Transverse colon (tissue), 4 donors: ENCODE results near the gene JPH3. TPM values are rescaled to one million over a fixed set of nuclear protein-coding genes. Genes with fewer than 3 reads are reported as not detected.

Experiments
- DNase-seq: peaks from one replicate; pipeline ENCODE4 v3.0.0-alpha.2; 2019
- H3K27ac ChIP-seq, 4 donors: fragments of 200-600 bp; sonication (generic); 2 replicates each; pipeline ENCODE4 v1.5.1; 2016 to 2018; ENCODE audit warnings: inconsistent platforms in 4 of 4
- H3K27me3 ChIP-seq: fragments of 200-600 bp; sonication (generic); 2 replicates; pipeline ENCODE4 v1.5.1; 2017; ENCODE audit warnings: inconsistent platforms
- H3K36me3 ChIP-seq, 4 donors: fragments of 200-600 bp; sonication (generic); 2 replicates each; pipeline ENCODE4 v1.5.1; 2017 to 2019; ENCODE audit warnings: inconsistent platforms in 4 of 4
- H3K4me1 ChIP-seq, 4 donors: fragments of 200-600 bp; sonication (generic); 2 replicates each; pipeline ENCODE4 v1.5.1; 2017 to 2020; ENCODE audit warnings: inconsistent platforms in 4 of 4
- H3K4me3 ChIP-seq, 4 donors: fragments of 200-600 bp; sonication (generic); 1 replicate in 1 of 4; 2 replicates in 3 of 4; pipeline versions ENCODE4 v1.5.1 to v1.6.1; 2017 to 2019; ENCODE audit warnings: inconsistent platforms in 4 of 4
- H3K9me3 ChIP-seq, 2 donors: fragments of 200-600 bp; sonication (generic); 2 replicates each; pipeline ENCODE4 v1.5.1; 2017 to 2019; ENCODE audit warnings: inconsistent platforms in 2 of 2
- EP300 ChIP-seq: sonication (generic); formaldehyde crosslinking; IDR thresholded peaks from one replicate; pipeline ENCODE4 v1.6.1; 2017; ENCODE audit warnings: antibody characterized with exemption, low read depth
- POLR2A ChIP-seq: fragments of 450-650 bp; IDR thresholded peaks from one replicate; pipeline ENCODE4 v1.6.1; 2016; ENCODE audit warnings: antibody characterized with exemption, mild to moderate bottlenecking, moderate library complexity
- POLR2AphosphoS5 ChIP-seq, 3 donors: sonication (generic); formaldehyde crosslinking; IDR thresholded peaks; one replicate each; pipeline ENCODE4 v1.6.1; 2016; ENCODE audit warnings: antibody characterized with exemption in 3 of 3
- WGBS, 2 donors: methylation state at CpG; one replicate each; pipeline ENCODE4 v1.1.5; 2018; ENCODE audit warnings: low coverage in 1 of 2; 5-methylcytosine and 5-hydroxymethylcytosine counted together
- in situ Hi-C, 4 donors: fragments of 200-750 bp; cut with MboI; loops; one replicate each; pipeline versions ENCODE4 v1.15.0 to v1.15.1; 2017; ENCODE audit warnings: low sequenced_read_pairs in 3 of 4, low pct_ligation_motif_present in 1 of 4, low pct_unique_long_range_greater_than_20kb in 1 of 4
- intact Hi-C: fragments of 100-400 bp; cut with DNase I; formaldehyde crosslinking; loops from one replicate; pipeline ENCODE4 v1.15.1; 2023; ENCODE audit warnings: low total_unique reads
- total RNA-seq, 4 donors: library from RNA; depleted of rRNA; stranded (reverse); fragments of >200 nt; gene quantifications; one replicate each; pipeline ENCODE4 v1.1.0, GENCODE V29; 2016
- TF ChIP-seq, protein P1 (sequence below), 5 experiments: fragments of 200-600 bp in 3 of 5; fragments of 450-650 bp in 2 of 5; sonication (generic) in 3 of 5; IDR thresholded peaks; 1 replicate in 2 of 5; 2 replicates in 3 of 5; pipeline ENCODE4 v1.5.1; 2016 to 2017; ENCODE audit warnings: antibody characterized with exemption in 5 of 5, inconsistent platforms in 3 of 5, mild to moderate bottlenecking in 2 of 5, moderate library complexity in 1 of 5

Gene JPH3
- total RNA-seq, 4 donors from 2014 or later: 0.32 to 5.2 (median 0.41) TPM; not detected in 1

DNA sequence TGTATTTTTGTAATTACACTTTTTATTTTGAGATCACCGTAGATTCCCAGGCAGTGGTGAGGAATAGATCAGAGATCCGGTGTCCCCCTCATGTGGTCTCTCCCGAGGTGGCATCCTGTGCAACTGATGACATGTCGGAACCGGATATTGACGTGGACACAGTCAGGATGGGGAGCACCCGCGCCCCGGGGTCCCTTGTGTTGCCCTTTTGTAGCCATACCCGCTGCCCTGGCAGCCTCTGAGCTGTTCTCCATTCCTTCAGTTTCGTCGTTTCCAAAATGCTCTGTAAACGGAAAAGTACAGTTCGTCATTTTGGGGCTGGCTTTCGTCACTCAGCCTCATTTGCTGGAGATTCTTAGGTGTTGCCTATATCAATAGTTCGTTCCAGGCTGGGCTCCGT, 14.2 kb downstream of the JPH3 start:
- H3K27me3 ChIP-seq: peaks cover 38% of the 10 kb centered on the region
- H3K4me3 ChIP-seq: no peak overlapping the region
- WGBS, 2 donors: 57 to 79% methylated on average over 3 to 17 of the region's 17 CpGs
- in situ Hi-C loops: no loop called here
- H3K9me3 ChIP-seq: no peaks in the 10 kb centered on the region
- intact Hi-C loops: no loop called here
- H3K27ac ChIP-seq: no peak overlapping the region
- TF ChIP-seq EP300: no peak
- no peak for TF ChIP-seq POLR2AphosphoS5 (IDR thresholded peaks at IDR 0.05)
- TF ChIP-seq, protein P1, sequence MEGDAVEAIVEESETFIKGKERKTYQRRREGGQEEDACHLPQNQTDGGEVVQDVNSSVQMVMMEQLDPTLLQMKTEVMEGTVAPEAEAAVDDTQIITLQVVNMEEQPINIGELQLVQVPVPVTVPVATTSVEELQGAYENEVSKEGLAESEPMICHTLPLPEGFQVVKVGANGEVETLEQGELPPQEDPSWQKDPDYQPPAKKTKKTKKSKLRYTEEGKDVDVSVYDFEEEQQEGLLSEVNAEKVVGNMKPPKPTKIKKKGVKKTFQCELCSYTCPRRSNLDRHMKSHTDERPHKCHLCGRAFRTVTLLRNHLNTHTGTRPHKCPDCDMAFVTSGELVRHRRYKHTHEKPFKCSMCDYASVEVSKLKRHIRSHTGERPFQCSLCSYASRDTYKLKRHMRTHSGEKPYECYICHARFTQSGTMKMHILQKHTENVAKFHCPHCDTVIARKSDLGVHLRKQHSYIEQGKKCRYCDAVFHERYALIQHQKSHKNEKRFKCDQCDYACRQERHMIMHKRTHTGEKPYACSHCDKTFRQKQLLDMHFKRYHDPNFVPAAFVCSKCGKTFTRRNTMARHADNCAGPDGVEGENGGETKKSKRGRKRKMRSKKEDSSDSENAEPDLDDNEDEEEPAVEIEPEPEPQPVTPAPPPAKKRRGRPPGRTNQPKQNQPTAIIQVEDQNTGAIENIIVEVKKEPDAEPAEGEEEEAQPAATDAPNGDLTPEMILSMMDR (IDR thresholded peaks at IDR 0.05): no peak
- no peak for TF ChIP-seq POLR2A
- H3K36me3 ChIP-seq: no peaks in the 10 kb centered on the region
- no peaks in the 10 kb centered on the region for H3K4me1 ChIP-seq
- no peak for DNase-seq

DNA sequence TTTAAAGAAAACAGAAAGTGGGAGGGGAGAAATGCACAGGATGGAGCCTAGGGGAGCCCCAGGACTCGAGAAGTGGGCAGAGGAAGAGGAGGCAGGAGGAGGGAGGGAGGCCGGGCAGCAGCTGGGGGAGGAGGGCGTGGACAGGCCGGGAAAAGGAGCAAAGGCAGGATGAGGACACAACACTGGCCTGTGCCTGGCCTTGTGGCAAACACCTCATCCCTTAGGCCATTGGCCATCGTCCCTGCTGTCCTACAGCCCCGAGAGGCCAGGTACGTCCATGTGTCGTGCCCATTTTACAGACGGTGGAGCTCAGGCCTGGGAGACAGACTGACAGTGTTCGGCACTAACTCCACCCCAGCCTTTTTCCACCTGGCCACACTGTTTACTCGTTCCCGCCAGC, 15.9 kb downstream of the JPH3 start:
- DNase-seq: no peak
- intact Hi-C loops: no loop called here
- 55 to 66% methylated on average over 4 to 12 of the region's 12 CpGs for WGBS, 2 donors
- Histone ChIP-seq H3K27ac (no peak overlapping the region), H3K27me3 (peaks cover 38% of the 10 kb centered on the region), H3K9me3 (no peaks in the 10 kb centered on the region), H3K4me1 (no peaks in the 10 kb centered on the region), H3K36me3 (no peaks in the 10 kb centered on the region), H3K4me3 (no peak overlapping the region)
- TF ChIP-seq POLR2AphosphoS5 (IDR thresholded peaks at IDR 0.05): no peak
- TF ChIP-seq EP300: no peak
- TF ChIP-seq POLR2A: no peak
- TF ChIP-seq, protein P1 (IDR thresholded peaks at IDR 0.05): no peak
- in situ Hi-C loops: no loop called here

DNA sequence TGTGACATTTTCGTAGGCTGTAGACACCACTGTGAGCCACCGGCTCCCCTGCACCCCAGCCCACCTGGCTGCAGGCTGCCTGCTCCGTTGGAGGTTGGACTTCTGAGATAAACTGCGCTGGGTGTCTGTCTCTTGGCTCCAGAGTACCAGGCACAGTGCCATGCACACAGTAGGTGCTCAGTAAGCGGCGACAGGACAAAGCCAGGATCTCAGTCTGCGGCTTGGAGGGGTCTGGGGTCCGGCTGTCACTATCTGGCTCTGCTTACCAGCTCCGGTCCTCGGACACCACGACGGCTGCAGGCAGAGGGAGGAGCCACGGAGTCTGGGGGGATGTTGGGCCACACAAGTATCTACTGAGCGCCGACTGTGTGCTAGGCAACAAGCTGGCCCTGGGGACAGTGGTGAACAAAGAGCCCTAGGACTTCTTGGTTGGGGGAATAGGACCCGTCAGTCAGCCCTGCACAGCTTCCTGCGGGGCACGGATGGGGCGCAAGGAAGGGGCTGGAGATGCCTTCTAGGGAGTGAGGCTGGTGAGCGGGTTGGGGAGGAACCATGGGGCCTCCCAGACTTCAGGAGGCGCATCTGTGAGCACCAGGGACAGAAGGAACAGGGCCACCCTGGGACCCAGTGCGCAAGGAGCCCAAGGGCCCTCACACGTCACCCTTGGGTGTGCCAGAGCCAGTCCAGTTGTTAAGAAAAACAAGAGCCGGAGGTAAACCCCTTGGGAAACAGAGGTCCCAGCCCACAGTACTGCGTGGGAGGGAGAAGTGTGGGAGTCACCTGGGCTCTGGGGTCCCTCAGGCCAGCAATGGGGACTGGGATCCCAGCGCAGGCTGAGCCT, 17.3 kb downstream of the JPH3 start:
- in situ Hi-C loops: no loop called here
- 43 to 57% methylated on average over 4 to 26 of the region's 26 CpGs for WGBS, 2 donors
- peaks cover 38% of the 10 kb centered on the region for H3K27me3 ChIP-seq
- no peak overlapping the region for H3K4me3 ChIP-seq
- H3K4me1 ChIP-seq: no peaks in the 10 kb centered on the region
- no peak for DNase-seq
- no peaks in the 10 kb centered on the region for H3K9me3 ChIP-seq
- no peaks in the 10 kb centered on the region for H3K36me3 ChIP-seq
- H3K27ac ChIP-seq: no peak overlapping the region
- intact Hi-C loops: no loop called here
- TF ChIP-seq POLR2AphosphoS5 (IDR thresholded peaks at IDR 0.05) (no peak), POLR2A (no peak), EP300 (no peak)
- TF ChIP-seq, protein P1 (IDR thresholded peaks at IDR 0.05): no peak

DNA sequence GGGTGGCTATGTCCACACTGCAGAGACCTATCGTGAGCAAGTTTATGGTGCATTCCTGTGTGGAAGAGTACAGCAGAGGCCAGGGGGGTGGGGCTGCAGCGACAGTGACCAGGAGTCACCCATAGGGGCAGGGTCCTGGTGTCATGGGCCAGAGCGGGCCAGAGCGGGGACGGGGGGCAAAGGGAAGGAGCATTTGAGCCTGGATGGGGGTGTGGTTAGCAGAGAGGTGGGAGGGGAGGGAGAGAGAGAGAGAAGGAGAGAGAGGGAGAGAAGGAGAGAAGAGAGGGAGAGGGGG, 17.8 kb downstream of the JPH3 start:
- H3K27ac ChIP-seq: no peak overlapping the region
- in situ Hi-C loops (no loop called here), intact Hi-C loops (no loop called here)
- no peaks in the 10 kb centered on the region for H3K9me3 ChIP-seq
- H3K27me3 ChIP-seq: peaks cover 38% of the 10 kb centered on the region
- DNase-seq: no peak
- H3K36me3 ChIP-seq: no peaks in the 10 kb centered on the region
- 8% methylated on average over 4 of the region's 5 CpGs; no CpG with 5 or more reads in 1 of the 2 donors for WGBS, 2 donors
- TF ChIP-seq POLR2A (no peak), POLR2AphosphoS5 (IDR thresholded peaks at IDR 0.05) (no peak), EP300 (no peak)
- TF ChIP-seq, protein P1 (IDR thresholded peaks at IDR 0.05): no peak
- H3K4me1 ChIP-seq: no peaks in the 10 kb centered on the region
- H3K4me3 ChIP-seq: no peak overlapping the region
